BE2C (cell line): ENCODE data around the gene VAX1.

Experiments used
- DNase-seq: peaks from one replicate; pipeline ENCODE4 v3.0.0-alpha.2; 2020
- H3K27me3 ChIP-seq: fragments of 250-450 bp; sonication (Bioruptor Pico); 2 replicates; pipeline ENCODE4 v1.5.1; 2020; ENCODE audit warnings: mild to moderate bottlenecking
- H3K36me3 ChIP-seq: fragments of 250-450 bp; sonication (Bioruptor Pico); 2 replicates; pipeline ENCODE4 v1.5.1; 2020; ENCODE audit warnings: mild to moderate bottlenecking
- H3K4me1 ChIP-seq: fragments of 250-450 bp; sonication (Bioruptor Pico); 2 replicates; pipeline ENCODE4 v1.5.1; 2020
- H3K4me3 ChIP-seq: 2 replicates; pipeline ENCODE4 v1.5.1; 2011; ENCODE audit warnings: low read depth, low read length
- H3K9me3 ChIP-seq: fragments of 250-450 bp; sonication (Bioruptor Pico); 2 replicates; pipeline ENCODE4 v1.5.1; 2020
- CTCF ChIP-seq: IDR thresholded peaks from 2 replicates; pipeline ENCODE4 v1.5.1; 2012; ENCODE audit warnings: mild to moderate bottlenecking, low read depth, low read length

Gene VAX1

GRCh38 chr10:117135480-117136140 lies 2.5 kb downstream of the VAX1 start:
- no peak overlapping the region for H3K4me3 ChIP-seq
- TF ChIP-seq CTCF: no peak
- no peaks in the 10 kb centered on the region for H3K36me3 ChIP-seq
- no peak for DNase-seq
- no peaks in the 10 kb centered on the region for H3K9me3 ChIP-seq
- no peaks in the 10 kb centered on the region for H3K4me1 ChIP-seq
- H3K27me3 ChIP-seq: peaks cover 96% of the 10 kb centered on the region

- Histone ChIP-seq H3K9me3 (no peaks in the 10 kb centered on the region), H3K4me3 (no peak overlapping the region), H3K36me3 (no peaks in the 10 kb centered on the region), H3K27me3 (peaks cover 93% of the 10 kb centered on the region), H3K4me1 (no peaks in the 10 kb centered on the region)
- DNase-seq: no peak
- TF ChIP-seq CTCF: no peak
Observed at GRCh38 chr10:117135026-117135372, 3.1 kb downstream of the VAX1 start.

- TF ChIP-seq CTCF: no peak
- H3K9me3 ChIP-seq: no peaks in the 10 kb centered on the region
- DNase-seq: no peak
- peaks cover 91% of the 10 kb centered on the region for H3K27me3 ChIP-seq
- H3K4me3 ChIP-seq: no peak overlapping the region
- H3K4me1 ChIP-seq: no peaks in the 10 kb centered on the region
- no peaks in the 10 kb centered on the region for H3K36me3 ChIP-seq
Observed at GRCh38 chr10:117134306-117135025, 3.6 kb downstream of the VAX1 start.

GRCh38 chr10:117134056-117134305 lies 4.1 kb downstream of the VAX1 start:
- Histone ChIP-seq H3K27me3 (peaks cover 92% of the 10 kb centered on the region), H3K4me3 (no peak overlapping the region), H3K36me3 (no peaks in the 10 kb centered on the region), H3K9me3 (no peaks in the 10 kb centered on the region), H3K4me1 (no peaks in the 10 kb centered on the region)
- TF ChIP-seq CTCF: no peak
- DNase-seq: no peak

- no peak for DNase-seq
- H3K27me3 ChIP-seq: peaks cover 93% of the 10 kb centered on the region
- H3K36me3 ChIP-seq: no peaks in the 10 kb centered on the region
- no peak for TF ChIP-seq CTCF
- no peaks in the 10 kb centered on the region for H3K9me3 ChIP-seq
- no peaks in the 10 kb centered on the region for H3K4me1 ChIP-seq
- H3K4me3 ChIP-seq: no peak overlapping the region
Observed at GRCh38 chr10:117133273-117134055, 4.6 kb downstream of the VAX1 start.

GRCh38 chr10:117132751-117133231 lies 5.3 kb downstream of the VAX1 start:
- H3K27me3 ChIP-seq: peaks cover 87% of the 10 kb centered on the region
- no peak for TF ChIP-seq CTCF
- no peaks in the 10 kb centered on the region for H3K36me3 ChIP-seq
- H3K4me1 ChIP-seq: no peaks in the 10 kb centered on the region
- H3K4me3 ChIP-seq: no peak overlapping the region
- H3K9me3 ChIP-seq: no peaks in the 10 kb centered on the region
- DNase-seq: no peak
